Hepatocyte (in vitro differentiated cells): Measurements from ENCODE around the gene SLU7.

ENCODE experiments used
- CTCF ChIP-seq: fragments of 200-600 bp; sonication (generic); IDR thresholded peaks from 2 replicates; pipeline ENCODE4 v1.5.1; 2016; ENCODE audit warnings: antibody characterized with exemption, mild to moderate bottlenecking; ENCODE audit not compliant: poor library complexity
- EZH2 ChIP-seq: fragments of 200-600 bp; sonication (generic); IDR thresholded peaks from 2 replicates; pipeline ENCODE4 v1.6.1; 2016; ENCODE audit warnings: antibody characterized with exemption, mild to moderate bottlenecking, borderline replicate concordance
- EZH2phosphoT487 ChIP-seq: fragments of 200-600 bp; sonication (generic); IDR thresholded peaks from one replicate; pipeline ENCODE4 v1.6.1; 2018; ENCODE audit warnings: antibody characterized with exemption, mild to moderate bottlenecking, low read depth, moderate library complexity; ENCODE audit not compliant: unreplicated experiment, severe bottlenecking

- no peak for TF ChIP-seq CTCF
- TF ChIP-seq EZH2 = no peak
- TF ChIP-seq EZH2phosphoT487 = no peak
These were observed 42.5 kb upstream of the SLU7 start for GRCh38 chr5:160461378-160461777.
